SU-DHL-6 (cell line): ENCODE measurements around the gene MAP3K21.

Experiments
- EZH2phosphoT487 ChIP-seq: fragments of 200-600 bp; sonication (generic), shearing (Covaris generic); conservative IDR thresholded peaks from 2 replicates; pipeline ENCODE4 v1.6.1; 2018; ENCODE audit warnings: mild to moderate bottlenecking, antibody characterized with exemption, low read length, moderate library complexity, mixed read lengths
- TF ChIP-seq, protein P1 (sequence below): fragments of 200-600 bp; sonication (generic); IDR thresholded peaks from one replicate; pipeline ENCODE4 v1.5.1; 2017; ENCODE audit warnings: antibody characterized with exemption, mild to moderate bottlenecking, low read length, moderate library complexity; ENCODE audit not compliant: insufficient read depth, poor library complexity, severe bottlenecking

GRCh38 chr1:233293556-233294446, 33.7 kb upstream of the MAP3K21 start:
- TF ChIP-seq, protein P1, sequence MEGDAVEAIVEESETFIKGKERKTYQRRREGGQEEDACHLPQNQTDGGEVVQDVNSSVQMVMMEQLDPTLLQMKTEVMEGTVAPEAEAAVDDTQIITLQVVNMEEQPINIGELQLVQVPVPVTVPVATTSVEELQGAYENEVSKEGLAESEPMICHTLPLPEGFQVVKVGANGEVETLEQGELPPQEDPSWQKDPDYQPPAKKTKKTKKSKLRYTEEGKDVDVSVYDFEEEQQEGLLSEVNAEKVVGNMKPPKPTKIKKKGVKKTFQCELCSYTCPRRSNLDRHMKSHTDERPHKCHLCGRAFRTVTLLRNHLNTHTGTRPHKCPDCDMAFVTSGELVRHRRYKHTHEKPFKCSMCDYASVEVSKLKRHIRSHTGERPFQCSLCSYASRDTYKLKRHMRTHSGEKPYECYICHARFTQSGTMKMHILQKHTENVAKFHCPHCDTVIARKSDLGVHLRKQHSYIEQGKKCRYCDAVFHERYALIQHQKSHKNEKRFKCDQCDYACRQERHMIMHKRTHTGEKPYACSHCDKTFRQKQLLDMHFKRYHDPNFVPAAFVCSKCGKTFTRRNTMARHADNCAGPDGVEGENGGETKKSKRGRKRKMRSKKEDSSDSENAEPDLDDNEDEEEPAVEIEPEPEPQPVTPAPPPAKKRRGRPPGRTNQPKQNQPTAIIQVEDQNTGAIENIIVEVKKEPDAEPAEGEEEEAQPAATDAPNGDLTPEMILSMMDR: no peak
- TF ChIP-seq EZH2phosphoT487: no peak
